Activated T-helper 2 cell treated with anti-CD3 and anti-CD28 coated beads, Interferon-gamma antibody, Interleukin-2, Interleukin-4, amounts not matched to agents 10 μg/mL and 5 μg/mL and 100 μg/mL, durations not matched to agents 14 hours and 24 hours and 36 hours (primary cell): ENCODE data around the gene DROSHA. TPM values are rescaled to one million over a fixed set of nuclear protein-coding genes. Genes with fewer than 3 reads are reported as not detected.
"Not testable (repeated sequence)": the region's sequence is repeated elsewhere in the genome, so short reads cannot be mapped to it uniquely, and the experiment has no call there.

ENCODE experiments used
- DNase-seq: peaks from one replicate; pipeline ENCODE4 v3.0.0; 2021; ENCODE audit warnings: low spot score
- H3K27ac Mint-ChIP-seq: one replicate; pipeline ENCODE4 v1.8.0; 2021; ENCODE audit warnings: mixed read lengths
- H3K27me3 Mint-ChIP-seq: one replicate; pipeline ENCODE4 v1.8.0; 2021; ENCODE audit warnings: low read depth, mixed read lengths
- H3K36me3 Mint-ChIP-seq: one replicate; pipeline ENCODE4 v1.8.0; 2021; ENCODE audit warnings: low read depth, mixed read lengths
- H3K4me1 Mint-ChIP-seq: one replicate; pipeline ENCODE4 v1.8.0; 2021; ENCODE audit warnings: low read depth, mixed read lengths
- H3K4me3 Mint-ChIP-seq: one replicate; pipeline ENCODE4 v1.8.0; 2021; ENCODE audit warnings: low read depth, mild to moderate bottlenecking, moderate library complexity, mixed read lengths
- H3K9me3 Mint-ChIP-seq: one replicate; pipeline ENCODE4 v1.8.0; 2021; ENCODE audit warnings: mixed read lengths
- intact Hi-C: fragments of 100-400 bp; cut with micrococcal nuclease; formaldehyde crosslinking; loops from one replicate; pipeline ENCODE4 v1.15.1; 2023
- total RNA-seq: library from RNA; stranded (reverse); gene quantifications from 2 replicates; pipeline ENCODE4 v1.2.3, GENCODE V29; 2022

The DROSHA gene
- total RNA-seq, 1 donor from 2014 or later, result 101 TPM

- no peak overlapping the region for H3K27ac Mint-ChIP-seq
- no peaks in the 10 kb centered on the region for H3K4me1 Mint-ChIP-seq
- no peaks in the 10 kb centered on the region for H3K27me3 Mint-ChIP-seq
- intact Hi-C loops, result no loop called here
- peaks cover 12% of the 10 kb centered on the region for H3K36me3 Mint-ChIP-seq
- no peak for DNase-seq
- H3K4me3 Mint-ChIP-seq, result no peak overlapping the region
- H3K9me3 Mint-ChIP-seq, result no peaks in the 10 kb centered on the region
Observed at GRCh38 chr5:31397926-31398557, 133.9 kb downstream of the DROSHA start.

DNA sequence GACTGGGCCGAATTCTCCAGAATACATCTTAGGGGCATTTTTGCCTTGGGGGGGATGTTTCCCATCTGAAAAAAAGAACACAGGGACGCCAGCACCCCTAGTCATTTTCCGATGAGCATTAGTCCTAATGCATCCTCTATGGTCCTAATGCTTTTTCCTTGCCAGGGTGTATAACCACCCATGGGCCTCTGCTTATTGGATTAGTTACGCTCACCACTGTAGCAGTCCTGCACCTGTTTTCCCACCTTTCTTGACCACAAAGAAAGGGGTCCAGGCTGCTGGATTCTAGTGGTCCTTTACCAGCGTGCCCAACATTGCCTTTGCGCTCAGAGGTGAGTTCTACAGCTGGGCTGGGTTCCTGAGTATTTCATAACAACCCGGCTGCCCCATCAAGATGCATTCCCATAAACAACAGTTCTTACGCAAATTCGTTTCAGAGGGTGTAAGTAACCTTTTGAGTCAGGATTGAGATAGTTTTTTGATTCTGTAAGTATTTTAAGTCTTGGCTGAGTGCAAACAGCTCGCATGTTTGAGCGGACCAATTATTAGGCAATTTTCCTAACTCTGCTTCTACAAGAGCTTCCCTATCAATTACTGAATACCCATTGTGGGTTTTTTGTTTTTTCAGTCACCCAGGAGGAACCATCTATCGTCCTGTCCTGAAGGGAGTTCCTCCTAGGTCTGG is 135.1 kb downstream of the DROSHA start:
- H3K27ac Mint-ChIP-seq, result no peak overlapping the region
- no peaks in the 10 kb centered on the region for H3K27me3 Mint-ChIP-seq

GRCh38 chr5:31395450-31396045 is 136.3 kb downstream of the DROSHA start:
- H3K36me3 Mint-ChIP-seq, H3K9me3 Mint-ChIP-seq, H3K27me3 Mint-ChIP-seq, H3K27ac Mint-ChIP-seq, DNase-seq, H3K4me3 Mint-ChIP-seq, intact Hi-C loops, H3K4me1 Mint-ChIP-seq: not testable (repeated sequence)

More for the DNA sequence above, 135.1 kb downstream of the DROSHA start:
- intact Hi-C loops, result no loop called here
- no peaks in the 10 kb centered on the region for H3K9me3 Mint-ChIP-seq
- peaks cover 7% of the 10 kb centered on the region for H3K36me3 Mint-ChIP-seq
- DNase-seq, result no peak
- no peaks in the 10 kb centered on the region for H3K4me1 Mint-ChIP-seq
- H3K4me3 Mint-ChIP-seq, result no peak overlapping the region

GRCh38 chr5:31393126-31393525 is 138.8 kb downstream of the DROSHA start:
- Mint-ChIP-seq H3K4me1 (no peaks in the 10 kb centered on the region), H3K4me3 (no peak overlapping the region), H3K27me3 (no peaks in the 10 kb centered on the region), H3K9me3 (peaks cover 5% of the 10 kb centered on the region), H3K27ac (no peak overlapping the region), H3K36me3 (no peaks in the 10 kb centered on the region)
- intact Hi-C loops, result no loop called here
- DNase-seq, result no peak

DNA sequence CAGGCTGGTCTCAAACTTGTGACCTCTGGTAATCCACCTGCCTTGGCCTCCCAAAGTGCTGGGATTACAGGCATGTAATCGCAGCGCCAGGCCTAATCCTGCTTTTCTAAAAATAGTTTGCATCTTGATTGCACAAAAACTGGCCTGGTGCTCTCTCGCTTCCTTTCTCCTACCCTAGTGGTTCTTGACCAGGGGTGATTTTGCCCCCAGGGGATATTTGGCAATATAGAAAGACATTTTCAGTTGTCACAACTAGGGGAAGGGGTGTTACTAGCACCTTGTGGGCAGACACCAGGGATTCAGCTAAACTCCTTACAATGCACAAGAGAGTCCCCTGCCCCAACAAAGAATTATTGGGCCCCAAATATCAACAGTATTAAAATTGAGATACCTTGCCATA is 139.8 kb downstream of the DROSHA start:
- peaks cover 5% of the 10 kb centered on the region for H3K9me3 Mint-ChIP-seq
- intact Hi-C loops, result no loop called here
- no peak for DNase-seq
- H3K36me3 Mint-ChIP-seq, result no peaks in the 10 kb centered on the region
- no peaks in the 10 kb centered on the region for H3K27me3 Mint-ChIP-seq
- no peak overlapping the region for H3K27ac Mint-ChIP-seq
- no peaks in the 10 kb centered on the region for H3K4me1 Mint-ChIP-seq
- no peak overlapping the region for H3K4me3 Mint-ChIP-seq

DNA sequence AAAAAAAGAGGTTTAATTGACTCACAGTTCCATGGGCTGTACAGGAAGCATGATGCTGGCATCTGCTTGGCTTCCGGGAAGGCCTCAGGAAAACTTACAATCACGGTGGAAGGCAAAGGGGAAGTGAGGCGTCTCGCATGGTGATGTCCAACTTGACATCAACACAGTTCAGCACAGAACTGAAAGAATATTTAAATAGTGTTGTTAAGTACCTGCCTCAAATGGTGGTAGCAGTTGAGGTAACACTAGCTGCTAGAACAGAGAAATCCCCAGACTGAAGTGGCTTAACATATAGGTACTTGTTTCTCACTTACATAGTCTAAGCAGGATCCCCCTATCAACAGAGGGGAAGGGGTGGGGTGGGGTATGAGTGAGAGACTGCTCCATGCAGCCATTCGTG is 141.6 kb downstream of the DROSHA start:
- no peaks in the 10 kb centered on the region for H3K36me3 Mint-ChIP-seq
- no peak for DNase-seq
- intact Hi-C loops, result no loop called here
- H3K4me1 Mint-ChIP-seq, result no peaks in the 10 kb centered on the region
- no peaks in the 10 kb centered on the region for H3K27me3 Mint-ChIP-seq
- no peak overlapping the region for H3K4me3 Mint-ChIP-seq
- no peak overlapping the region for H3K27ac Mint-ChIP-seq
- peaks cover 5% of the 10 kb centered on the region for H3K9me3 Mint-ChIP-seq

DNA sequence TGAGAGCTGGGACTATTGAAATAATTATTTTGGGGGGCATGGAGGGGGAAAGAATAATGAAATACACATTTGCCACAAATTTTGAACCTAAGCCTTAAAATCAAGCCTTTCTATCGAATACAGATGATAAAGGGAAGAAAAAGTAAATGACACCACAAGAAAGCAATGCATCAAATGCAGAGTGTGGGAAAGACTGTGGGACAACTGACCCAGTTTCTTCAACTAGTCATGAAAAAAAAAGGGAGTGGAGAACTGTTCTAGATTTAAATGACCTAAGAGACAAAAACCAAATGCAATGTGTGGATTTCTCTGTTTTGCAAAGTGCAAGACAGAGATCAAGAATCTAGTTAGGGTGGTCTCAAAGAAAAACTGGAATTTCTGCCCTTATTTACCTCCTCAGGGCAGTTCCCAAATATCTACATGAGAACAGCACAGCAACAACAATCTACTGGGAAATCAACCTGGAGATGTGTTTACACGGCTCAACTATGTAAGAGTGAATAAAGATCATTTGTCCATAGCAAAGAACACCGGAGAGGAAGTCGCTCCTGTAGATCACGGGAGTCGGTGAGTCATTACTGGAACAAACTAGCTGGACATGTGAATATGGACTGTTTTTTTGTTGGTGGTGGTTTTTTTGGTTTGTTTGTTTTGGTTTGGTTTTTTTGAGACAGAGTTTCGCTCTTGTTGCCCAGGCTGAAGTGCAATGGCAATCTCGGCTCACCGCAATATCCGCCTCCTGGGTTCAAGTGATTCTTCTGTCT is 145.9 kb downstream of the DROSHA start:
- intact Hi-C loops, result no loop called here
- no peak overlapping the region for H3K4me3 Mint-ChIP-seq
- no peaks in the 10 kb centered on the region for H3K36me3 Mint-ChIP-seq
- peaks cover 5% of the 10 kb centered on the region for H3K9me3 Mint-ChIP-seq
- peaks cover 1% of the 10 kb centered on the region for H3K27me3 Mint-ChIP-seq
- H3K27ac Mint-ChIP-seq, result no peak overlapping the region
- H3K4me1 Mint-ChIP-seq, result no peaks in the 10 kb centered on the region
- DNase-seq, result no peak

GRCh38 chr5:31383734-31384133 is 148.2 kb downstream of the DROSHA start:
- Mint-ChIP-seq H3K4me1 (no peaks in the 10 kb centered on the region), H3K9me3 (peaks cover 2% of the 10 kb centered on the region), H3K36me3 (no peaks in the 10 kb centered on the region), H3K27me3 (peaks cover 1% of the 10 kb centered on the region), H3K27ac (no peak overlapping the region), H3K4me3 (no peak overlapping the region)
- DNase-seq, result no peak
- intact Hi-C loops, result no loop called here

- DNase-seq, result no peak
- peaks cover 1% of the 10 kb centered on the region for H3K27me3 Mint-ChIP-seq
- no peak overlapping the region for H3K27ac Mint-ChIP-seq
- H3K4me1 Mint-ChIP-seq, result no peaks in the 10 kb centered on the region
- no peaks in the 10 kb centered on the region for H3K36me3 Mint-ChIP-seq
- H3K9me3 Mint-ChIP-seq, result no peaks in the 10 kb centered on the region
- intact Hi-C loops, result no loop called here
- H3K4me3 Mint-ChIP-seq, result no peak overlapping the region
Observed at GRCh38 chr5:31382051-31382878, 149.6 kb downstream of the DROSHA start.

GRCh38 chr5:31381299-31381698 is 150.6 kb downstream of the DROSHA start:
- Mint-ChIP-seq H3K27me3 (peaks cover 1% of the 10 kb centered on the region), H3K27ac (no peak overlapping the region), H3K4me3 (no peak overlapping the region), H3K36me3 (no peaks in the 10 kb centered on the region), H3K9me3 (no peaks in the 10 kb centered on the region), H3K4me1 (no peaks in the 10 kb centered on the region)
- intact Hi-C loops, result no loop called here
- no peak for DNase-seq

- no peaks in the 10 kb centered on the region for H3K4me1 Mint-ChIP-seq
- DNase-seq, result no peak
- no peak overlapping the region for H3K27ac Mint-ChIP-seq
- H3K27me3 Mint-ChIP-seq, result peaks cover 1% of the 10 kb centered on the region
- no peak overlapping the region for H3K4me3 Mint-ChIP-seq
- H3K9me3 Mint-ChIP-seq, result no peaks in the 10 kb centered on the region
- no peaks in the 10 kb centered on the region for H3K36me3 Mint-ChIP-seq
- intact Hi-C loops, result no loop called here
Observed at GRCh38 chr5:31380049-31380448, 151.8 kb downstream of the DROSHA start.

DNA sequence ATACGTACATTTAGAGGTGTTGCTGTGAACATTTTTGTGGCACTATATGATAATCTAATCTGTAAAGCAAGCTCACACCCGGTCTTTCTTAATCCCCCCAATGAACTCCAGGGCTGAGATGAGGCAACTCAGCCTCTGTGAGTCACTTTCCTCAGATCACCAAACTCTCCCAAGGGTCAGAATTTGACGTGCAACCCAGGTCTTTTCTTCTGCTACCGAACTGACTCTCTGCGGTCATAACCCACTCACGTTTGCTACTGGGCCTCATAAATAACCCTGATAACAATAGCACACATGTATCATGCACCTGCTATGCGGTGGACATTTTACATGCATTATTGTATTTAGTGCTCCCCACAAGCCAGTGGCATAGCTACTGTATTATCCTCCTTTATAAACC is 153.1 kb downstream of the DROSHA start:
- no peaks in the 10 kb centered on the region for H3K36me3 Mint-ChIP-seq

More for the DNA sequence above, 153.1 kb downstream of the DROSHA start:
- H3K4me3 Mint-ChIP-seq, result no peak overlapping the region
- H3K27me3 Mint-ChIP-seq, result peaks cover 1% of the 10 kb centered on the region
- no peaks in the 10 kb centered on the region for H3K4me1 Mint-ChIP-seq
- intact Hi-C loops, result no loop called here
- no peaks in the 10 kb centered on the region for H3K9me3 Mint-ChIP-seq
- no peak for DNase-seq
- H3K27ac Mint-ChIP-seq, result no peak overlapping the region
